ENCODE results near the gene WDR77. TPM values are rescaled to one million over a fixed set of nuclear protein-coding genes. Genes with fewer than 3 reads are reported as not detected.

The WDR77 gene
- total RNA-seq, 8 experiments from 2014 or later, result 17.4 to 50.8 (median 30.5) TPM

GRCh38 chr1:111466480-111466879 lies 17.4 kb upstream of the WDR77 start:
- no peak for ATAC-seq (replicated peaks in 6 of 8)
- Histone ChIP-seq H3K4me1 (replicated peaks in 1 of 2) (no peaks in the 10 kb centered on the region), H3K27ac (no peak overlapping the region), H3K4me3 (no peak overlapping the region)
- in situ Hi-C loops (cut with MboI; ENCODE audit: low pct_unique_long_range_greater_than_20kb in 2 of 9, low sequenced_read_pairs in 9 of 9, unreplicated experiment in 9 of 9), result no loop called here
- WGBS, 10 experiments, result 0 to 6% (median 0%) methylated on average over 1 of the region's 1 CpG; no CpG with 5 or more reads in 2 of the 10 experiments

GRCh38 chr1:111465754-111466153 lies 16.7 kb upstream of the WDR77 start:
- Histone ChIP-seq H3K4me3 (no peak overlapping the region), H3K27ac (no peak overlapping the region), H3K4me1 (replicated peaks in 1 of 2) (no peaks in the 10 kb centered on the region)
- no peak for ATAC-seq (replicated peaks in 6 of 8)
- in situ Hi-C loops (cut with MboI; ENCODE audit: low pct_unique_long_range_greater_than_20kb in 2 of 9, low sequenced_read_pairs in 9 of 9, unreplicated experiment in 9 of 9), result no loop called here
- WGBS, 10 experiments, result 86 to 100% (median 94%) methylated on average over 1 to 2 of the region's 2 CpGs; no CpG with 5 or more reads in 3 of the 10 experiments

DNA sequence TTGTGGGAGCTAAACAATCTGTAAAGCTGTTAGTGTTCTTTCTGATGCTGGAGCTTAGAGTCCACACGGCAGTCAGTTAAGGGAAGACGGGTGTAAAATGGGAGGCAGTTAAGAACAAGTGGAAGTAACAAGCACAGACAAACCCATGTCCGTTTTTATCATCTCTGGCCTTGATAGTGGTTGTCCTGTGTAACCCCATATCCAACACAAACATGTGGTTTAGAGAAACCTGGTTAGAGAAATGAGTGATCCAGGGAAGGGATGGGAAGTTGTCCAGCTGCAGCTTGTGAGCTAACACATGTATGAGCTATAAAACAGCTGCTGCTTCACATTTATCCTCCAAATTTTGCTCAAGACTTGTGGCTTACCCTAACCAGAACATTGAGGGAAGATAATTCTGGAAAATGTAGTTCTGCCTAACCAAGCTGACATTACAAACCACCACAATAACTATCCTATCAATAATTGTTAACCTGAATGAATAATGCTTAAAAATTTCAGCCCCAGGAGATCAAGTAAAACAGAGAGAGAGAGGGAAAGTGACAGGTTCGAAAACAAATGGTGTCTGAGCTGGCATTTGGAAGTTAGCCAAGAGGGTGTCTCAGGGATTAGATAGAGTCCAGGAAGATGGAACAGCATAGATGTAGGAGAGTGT lies 14.1 kb upstream of the WDR77 start:
- Histone ChIP-seq H3K4me1 (replicated peaks in 1 of 2) (no peaks in the 10 kb centered on the region), H3K4me3 (no peak overlapping the region), H3K27ac (no peak overlapping the region)
- 40 to 100% (median 80%) methylated on average over 1 to 4 of the region's 4 CpGs; no CpG with 5 or more reads in 1 of the 10 experiments for WGBS, 10 experiments
- ATAC-seq (replicated peaks in 6 of 8), result peak in 1 of 8 experiments; percentile 51
- in situ Hi-C loops (cut with MboI; ENCODE audit: low pct_unique_long_range_greater_than_20kb in 2 of 9, low sequenced_read_pairs in 9 of 9, unreplicated experiment in 9 of 9), result no loop called here

DNA sequence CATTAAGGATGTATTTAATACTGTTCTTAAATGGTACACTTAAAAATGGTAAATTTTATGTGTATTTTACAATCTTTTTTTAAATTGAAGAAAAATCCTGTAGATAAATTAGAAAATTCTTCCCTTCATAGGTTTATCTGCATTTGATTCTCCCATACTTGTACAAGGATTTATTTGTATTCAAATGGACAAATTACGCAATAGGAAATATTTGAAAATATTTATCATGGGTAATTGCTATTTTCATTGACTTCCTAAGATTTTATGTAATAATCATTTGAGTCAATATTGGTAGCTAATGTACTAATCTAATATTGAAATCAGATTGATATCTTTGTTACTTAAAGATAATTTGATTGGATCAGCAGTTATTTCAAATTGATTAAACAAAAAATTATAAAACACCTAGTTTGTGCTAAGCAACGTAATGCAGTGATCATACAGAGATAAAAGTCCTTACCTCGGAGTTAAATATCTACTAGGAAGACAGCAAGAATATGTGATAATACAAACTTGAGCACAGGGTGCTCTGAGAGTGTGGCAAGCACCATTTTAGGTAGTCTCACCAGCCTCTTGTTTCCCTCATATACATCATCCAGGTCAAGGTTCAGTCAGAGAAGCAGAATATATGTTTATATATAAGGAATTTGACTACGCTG lies 13.4 kb upstream of the WDR77 start:
- Histone ChIP-seq H3K27ac (no peak overlapping the region), H3K4me1 (replicated peaks in 1 of 2) (no peaks in the 10 kb centered on the region), H3K4me3 (no peak overlapping the region)
- in situ Hi-C loops (cut with MboI; ENCODE audit: low pct_unique_long_range_greater_than_20kb in 2 of 9, low sequenced_read_pairs in 9 of 9, unreplicated experiment in 9 of 9), result no loop called here
- ATAC-seq (replicated peaks in 6 of 8), result no peak
- WGBS, 10 experiments, result 81 to 100% (median 97%) methylated on average over 1 to 4 of the region's 4 CpGs

GRCh38 chr1:111461765-111462164 lies 12.7 kb upstream of the WDR77 start:
- H3K4me1 ChIP-seq (replicated peaks in 1 of 2), result no peaks in the 10 kb centered on the region
- no peak for ATAC-seq (replicated peaks in 6 of 8)
- H3K27ac ChIP-seq, result no peak overlapping the region
- in situ Hi-C loops (cut with MboI; ENCODE audit: low pct_unique_long_range_greater_than_20kb in 2 of 9, low sequenced_read_pairs in 9 of 9, unreplicated experiment in 9 of 9), result no loop called here
- WGBS, 10 experiments, result 98 to 100% (median 100%) methylated on average over 1 to 6 of the region's 6 CpGs; no CpG with 5 or more reads in 1 of the 10 experiments
- H3K4me3 ChIP-seq, result no peak overlapping the region

GRCh38 chr1:111455642-111456031 lies 6.6 kb upstream of the WDR77 start:
- H3K27ac ChIP-seq, result no peak overlapping the region
- ATAC-seq (replicated peaks in 6 of 8), result no peak
- in situ Hi-C loops (cut with MboI; ENCODE audit: low pct_unique_long_range_greater_than_20kb in 2 of 9, low sequenced_read_pairs in 9 of 9, unreplicated experiment in 9 of 9), result no loop called here
- 83 to 100% (median 97%) methylated on average over 1 to 3 of the region's 3 CpGs for WGBS, 10 experiments
- no peak overlapping the region for H3K4me3 ChIP-seq
- H3K4me1 ChIP-seq (replicated peaks in 1 of 2), result peaks cover 0 to 2% of the 10 kb centered on the region in 2 donors

- no peak for ATAC-seq (replicated peaks in 6 of 8)
- in situ Hi-C loops (cut with MboI; ENCODE audit: low pct_unique_long_range_greater_than_20kb in 2 of 9, low sequenced_read_pairs in 9 of 9, unreplicated experiment in 9 of 9), result no loop called here
- Histone ChIP-seq H3K4me1 (replicated peaks in 1 of 2) (peaks cover 5 to 8% of the 10 kb centered on the region in 2 donors), H3K27ac (no peak overlapping the region), H3K4me3 (no peak overlapping the region)
- 63 to 100% (median 83%) methylated on average over 3 to 5 of the region's 5 CpGs for WGBS, 10 experiments
Observed at GRCh38 chr1:111454859-111455641, 6.0 kb upstream of the WDR77 start.

- in situ Hi-C loops (cut with MboI; ENCODE audit: low pct_unique_long_range_greater_than_20kb in 2 of 9, low sequenced_read_pairs in 9 of 9, unreplicated experiment in 9 of 9), result no loop called here
- 86 to 100% (median 95%) methylated on average over 1 to 3 of the region's 3 CpGs for WGBS, 10 experiments
- Histone ChIP-seq H3K4me3 (no peak overlapping the region), H3K4me1 (replicated peaks in 1 of 2) (peaks cover 5 to 9% of the 10 kb centered on the region in 2 donors), H3K27ac (no peak overlapping the region)
- ATAC-seq (replicated peaks in 6 of 8), result no peak
Observed at GRCh38 chr1:111453706-111454105, 4.7 kb upstream of the WDR77 start.

- no peak for ATAC-seq (replicated peaks in 6 of 8)
- Histone ChIP-seq H3K4me1 (replicated peaks in 1 of 2) (peaks cover 10 to 14% of the 10 kb centered on the region in 2 donors), H3K4me3 (no peak overlapping the region), H3K27ac (no peak overlapping the region)
- in situ Hi-C loops (cut with MboI; ENCODE audit: low pct_unique_long_range_greater_than_20kb in 2 of 9, low sequenced_read_pairs in 9 of 9, unreplicated experiment in 9 of 9), result no loop called here
- 79 to 100% (median 88%) methylated on average over 2 to 3 of the region's 3 CpGs; no CpG with 5 or more reads in 3 of the 10 experiments for WGBS, 10 experiments
Observed at GRCh38 chr1:111452581-111452980, 3.5 kb upstream of the WDR77 start.

- 0 to 58% (median 39%) methylated on average over 1 to 3 of the region's 3 CpGs for WGBS, 10 experiments
- ATAC-seq (replicated peaks in 6 of 8), result no peak
- peak overlapping the region; percentile 80 to 94 (median 89) for H3K4me3 ChIP-seq
- in situ Hi-C loops (cut with MboI; ENCODE audit: low pct_unique_long_range_greater_than_20kb in 2 of 9, low sequenced_read_pairs in 9 of 9, unreplicated experiment in 9 of 9), result no loop called here
- H3K27ac ChIP-seq, result peak overlapping the region; percentile 80 to 93
- H3K4me1 ChIP-seq (replicated peaks in 1 of 2), result peaks cover 14 to 16% of the 10 kb centered on the region in 2 donors
Observed at GRCh38 chr1:111450185-111450584, 1.1 kb upstream of the WDR77 start.

DNA sequence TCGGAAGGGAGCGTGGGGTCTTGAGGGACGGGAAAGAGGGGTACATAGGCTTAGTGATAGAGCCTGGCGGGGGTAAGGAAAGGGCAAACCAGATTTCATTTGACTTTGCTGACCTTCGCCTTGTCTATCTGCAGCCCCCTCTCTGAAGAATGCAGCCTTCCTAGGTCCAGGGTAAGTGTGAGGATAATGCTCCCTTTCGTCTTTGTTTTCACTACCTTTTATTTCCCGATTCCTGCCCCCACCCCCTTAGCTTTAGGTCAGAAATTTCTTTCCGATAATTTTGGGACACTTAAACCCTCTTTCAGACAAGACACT lies 604 bp upstream of the WDR77 start:
- in situ Hi-C loops (cut with MboI; ENCODE audit: low pct_unique_long_range_greater_than_20kb in 2 of 9, low sequenced_read_pairs in 9 of 9, unreplicated experiment in 9 of 9), result no loop called here
- Histone ChIP-seq H3K4me1 (replicated peaks in 1 of 2) (peaks cover 14 to 16% of the 10 kb centered on the region in 2 donors), H3K4me3 (peak overlapping the region; percentile 80 to 94 (median 89)), H3K27ac (peak overlapping the region; percentile 80 to 93)
- 0 to 3% (median 0%) methylated on average over 1 to 7 of the region's 8 CpGs; no CpG with 5 or more reads in 2 of the 10 experiments for WGBS, 10 experiments
- ATAC-seq (replicated peaks in 6 of 8), result no peak

DNA sequence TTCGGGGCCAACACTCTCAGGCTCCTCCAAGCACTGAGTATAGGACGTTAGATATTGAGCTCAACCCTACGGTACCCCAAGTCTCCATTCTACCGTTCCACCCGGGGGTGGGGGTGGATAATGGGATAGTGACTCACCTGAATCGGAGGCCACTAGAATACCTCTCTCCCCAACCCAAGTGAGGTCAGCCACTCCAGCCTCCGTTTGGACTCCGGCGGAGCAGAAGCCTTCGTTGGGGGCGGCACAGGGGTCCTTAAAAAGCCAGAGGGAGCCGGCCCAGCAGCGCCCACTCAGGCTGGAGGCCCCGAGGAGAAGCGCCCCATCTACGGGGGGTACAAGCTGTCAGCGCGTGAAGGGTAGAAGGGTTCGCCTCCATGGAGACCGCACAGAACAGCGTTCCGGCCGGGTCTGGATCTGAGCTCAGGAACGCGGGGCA lies 556 bp downstream of the WDR77 start:
- Histone ChIP-seq H3K4me3 (peak overlapping the region; percentile 80 to 94 (median 89)), H3K4me1 (replicated peaks in 1 of 2) (peaks cover 14 to 16% of the 10 kb centered on the region in 2 donors), H3K27ac (peak overlapping the region in 1 of 2 donors; percentile 79)
- 0 to 17% (median 3%) methylated on average over 1 to 7 of the region's 25 CpGs; no CpG with 5 or more reads in 1 of the 10 experiments for WGBS, 10 experiments
- peak in 2 of 8 experiments; percentile 6 to 8 for ATAC-seq (replicated peaks in 6 of 8)
- in situ Hi-C loops (cut with MboI; ENCODE audit: low pct_unique_long_range_greater_than_20kb in 2 of 9, low sequenced_read_pairs in 9 of 9, unreplicated experiment in 9 of 9), result no loop called here

All from motor neuron (in vitro differentiated cells).